ENCODE measurements around the gene PRDM15.
A peak's percentile ranks its signal among the peaks of the same experiment; 100 is the strongest.

PRDM15 gene

DNA sequence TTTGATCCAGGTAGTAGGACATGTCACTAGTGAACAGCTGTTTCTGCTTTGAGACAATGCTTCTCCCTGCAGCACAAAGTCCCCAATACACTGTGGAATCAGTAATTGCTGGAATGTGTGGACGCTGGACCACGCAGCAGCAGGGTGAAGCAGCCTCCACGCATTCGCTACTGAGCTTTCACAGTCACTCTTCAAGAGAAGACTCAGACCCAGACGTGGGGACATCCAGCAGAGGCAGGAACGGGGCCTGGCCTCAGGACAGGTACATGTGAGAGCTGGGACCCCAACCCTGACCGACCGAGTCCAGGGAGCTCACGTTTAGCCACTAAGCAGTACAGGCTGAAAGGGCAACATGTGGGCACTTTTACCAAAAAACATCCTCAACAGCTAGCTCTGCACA, 34.1 kb upstream of the PRDM15 start:
- no peak for DNase-seq (ENCODE audit: extremely low read depth in 1 of 2, low read depth in 1 of 2)

GRCh38 chr21:41908829-41909228, 29.7 kb upstream of the PRDM15 start:
- no peak for DNase-seq (ENCODE audit: extremely low read depth in 1 of 2, low read depth in 1 of 2)

- DNase-seq (ENCODE audit: extremely low read depth in 1 of 2, low read depth in 1 of 2): no peak
These were observed 28.5 kb upstream of the PRDM15 start for GRCh38 chr21:41907496-41908258.

- no peak for DNase-seq (ENCODE audit: extremely low read depth in 1 of 2, low read depth in 1 of 2)
These were observed 27.6 kb upstream of the PRDM15 start for GRCh38 chr21:41906770-41907169.

DNA sequence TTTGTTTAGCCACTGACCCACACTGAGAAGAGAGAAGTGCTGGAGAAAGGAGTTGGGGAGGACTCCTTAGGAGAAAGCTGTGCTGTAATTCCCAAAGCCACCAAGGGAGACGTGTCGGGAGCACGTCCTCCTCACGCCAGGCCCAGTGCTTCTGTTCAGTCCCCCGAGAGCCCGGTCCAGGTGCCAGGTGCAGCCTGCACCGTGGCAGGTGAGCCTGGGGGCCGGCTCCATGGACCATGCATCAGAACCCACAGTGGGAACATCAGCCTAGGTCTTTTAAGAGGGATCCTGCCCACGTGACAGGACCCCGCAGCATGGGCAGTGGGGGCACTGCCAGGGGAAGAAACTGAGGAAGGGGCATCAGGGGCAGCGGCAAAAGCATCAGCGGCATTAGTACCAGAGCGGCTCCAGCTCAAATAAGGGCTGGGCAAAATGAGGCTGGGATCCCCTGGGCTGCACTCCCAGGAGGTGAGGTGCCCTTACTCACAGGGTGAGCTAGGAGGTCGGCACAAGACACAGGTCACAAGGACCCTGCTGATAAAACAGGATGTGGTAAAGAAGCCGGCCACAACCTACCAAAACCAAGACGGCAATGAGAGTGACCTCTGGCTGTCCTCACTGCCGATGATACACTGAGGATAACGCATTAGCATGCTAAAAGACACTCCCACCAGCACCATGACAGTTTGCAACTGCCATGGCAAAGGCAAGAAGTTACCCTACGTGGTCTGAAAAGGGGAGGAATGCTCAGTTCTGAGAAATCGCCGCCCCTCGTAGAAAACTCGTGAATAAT, 24.6 kb upstream of the PRDM15 start:
- DNase-seq (ENCODE audit: extremely low read depth in 1 of 2, low read depth in 1 of 2): no peak

GRCh38 chr21:41902946-41903345, 23.8 kb upstream of the PRDM15 start:
- no peak for DNase-seq (ENCODE audit: extremely low read depth in 1 of 2, low read depth in 1 of 2)

GRCh38 chr21:41901782-41902181, 22.6 kb upstream of the PRDM15 start:
- DNase-seq (ENCODE audit: extremely low read depth in 1 of 2, low read depth in 1 of 2): no peak

- DNase-seq (ENCODE audit: extremely low read depth in 1 of 2, low read depth in 1 of 2): no peak
These were observed 22.0 kb upstream of the PRDM15 start for GRCh38 chr21:41901099-41901498.

- no peak for DNase-seq (ENCODE audit: extremely low read depth in 1 of 2, low read depth in 1 of 2)
These were observed 21.3 kb upstream of the PRDM15 start for GRCh38 chr21:41900401-41900800.

DNA sequence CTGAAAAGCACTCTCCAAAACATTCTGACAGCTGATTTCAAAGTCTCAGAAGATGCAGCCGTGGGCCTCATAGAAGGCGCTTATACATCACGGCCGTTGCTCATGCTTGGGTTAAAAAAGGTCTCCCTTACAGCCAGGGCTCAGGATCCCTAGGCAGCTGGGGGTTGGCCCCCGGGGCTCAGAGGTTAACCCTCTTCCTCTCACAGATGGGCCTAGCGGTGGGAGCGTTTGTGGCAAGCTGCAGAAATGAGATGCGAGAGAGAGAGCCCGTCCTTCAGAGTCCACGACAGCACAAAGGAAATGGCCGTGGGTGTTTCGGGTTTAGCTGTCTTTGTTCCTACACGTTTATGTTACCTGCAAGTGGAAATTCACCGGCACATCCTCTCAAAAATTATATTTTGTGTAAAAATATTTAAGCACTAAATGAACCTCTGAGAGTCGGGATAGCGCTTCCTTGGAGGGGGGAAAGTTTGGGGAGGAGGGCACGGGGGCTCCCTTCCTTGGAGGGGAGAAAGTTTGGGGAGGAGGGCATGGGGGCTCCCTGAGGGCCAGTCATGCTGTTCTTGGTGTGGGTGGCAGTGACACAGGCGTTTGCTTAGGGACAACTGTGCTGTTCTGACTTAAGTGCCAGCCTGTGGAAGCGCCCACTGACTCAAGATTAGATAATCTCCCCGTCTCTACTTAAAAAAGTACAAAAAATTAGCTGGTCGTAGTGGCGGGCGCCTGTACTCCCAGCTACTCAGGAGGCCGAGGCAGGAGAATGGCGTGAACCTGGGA, 20.5 kb upstream of the PRDM15 start:
- no peak for DNase-seq (ENCODE audit: extremely low read depth in 1 of 2, low read depth in 1 of 2)

- DNase-seq (ENCODE audit: extremely low read depth in 1 of 2, low read depth in 1 of 2): no peak
These were observed 19.9 kb upstream of the PRDM15 start for GRCh38 chr21:41898998-41899397.

- no peak for DNase-seq (ENCODE audit: extremely low read depth in 1 of 2, low read depth in 1 of 2)
These were observed 18.6 kb upstream of the PRDM15 start for GRCh38 chr21:41897700-41898099.

GRCh38 chr21:41897047-41897669, 18.0 kb upstream of the PRDM15 start:
- DNase-seq (ENCODE audit: extremely low read depth in 1 of 2, low read depth in 1 of 2): no peak

DNA sequence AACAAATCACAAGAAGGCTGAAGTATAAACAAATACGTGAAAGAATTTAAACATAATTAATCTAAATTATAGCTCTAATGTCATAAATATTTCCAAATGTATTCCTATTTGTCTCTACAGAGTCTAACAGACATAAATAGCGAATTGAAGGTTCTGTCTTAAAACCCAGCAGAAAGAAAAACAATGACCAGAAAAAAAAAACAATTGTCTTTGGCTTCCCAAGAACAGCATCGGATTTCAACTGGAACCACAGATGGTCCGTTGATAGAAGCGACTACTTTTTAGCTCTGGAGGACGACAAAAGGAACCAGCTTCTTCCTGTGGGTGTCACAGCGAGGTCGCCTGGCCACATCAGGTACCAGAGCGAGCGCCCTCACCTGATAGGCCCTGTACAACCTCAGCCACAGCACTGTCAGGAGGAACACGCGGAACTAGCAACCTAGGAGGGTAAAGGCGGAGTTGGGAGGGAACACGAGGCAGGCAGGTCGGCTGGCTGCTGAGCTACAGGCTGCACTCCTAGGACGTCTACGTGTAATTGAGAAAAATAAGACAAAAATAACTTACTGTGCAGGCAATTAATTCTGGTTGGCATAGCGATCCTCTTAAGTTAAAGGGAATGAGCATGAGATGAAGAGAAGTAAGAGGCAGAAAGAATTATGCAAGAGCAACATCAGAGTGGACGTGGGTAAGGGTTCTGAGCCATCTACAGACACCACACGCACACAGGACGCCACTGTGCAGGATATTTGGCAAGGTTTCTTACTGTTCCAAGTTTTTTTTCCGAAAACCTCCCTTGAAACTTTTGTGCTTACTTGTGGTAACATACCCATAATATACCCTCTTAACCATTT, 16.7 kb upstream of the PRDM15 start:
- DNase-seq (ENCODE audit: extremely low read depth in 1 of 2, low read depth in 1 of 2): peak in 1 of 2 donors; percentile 30

DNA sequence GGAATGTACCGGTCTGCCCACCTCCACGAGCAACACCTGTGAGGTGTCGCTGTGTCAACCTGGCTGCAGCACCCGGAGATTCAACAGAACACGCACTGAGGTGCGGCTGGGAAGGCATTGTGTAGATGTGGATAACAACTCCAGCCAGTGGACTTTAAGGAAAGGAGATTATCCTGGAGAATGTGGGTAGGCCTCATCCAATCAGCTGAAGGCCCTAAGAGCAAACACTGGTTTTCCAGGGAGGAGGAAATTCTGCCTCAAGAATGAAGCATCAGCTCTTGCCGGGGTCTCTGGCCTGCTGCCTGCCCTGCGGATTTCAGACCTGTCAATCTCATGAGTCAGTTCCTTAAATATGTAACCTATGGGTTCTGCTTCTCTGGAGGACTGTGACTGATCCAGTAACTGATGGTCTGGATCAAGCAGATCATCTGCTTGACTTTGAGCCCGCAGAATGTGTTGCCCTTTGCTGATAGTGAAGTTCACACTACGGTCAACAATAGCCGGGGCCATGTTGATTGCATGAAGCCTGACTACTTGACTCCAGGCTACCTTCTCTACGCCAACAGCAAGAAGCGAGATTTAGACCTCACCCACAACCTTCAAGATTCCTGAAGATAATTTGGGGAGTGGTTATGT, 15.9 kb upstream of the PRDM15 start:
- no peak for DNase-seq (ENCODE audit: extremely low read depth in 1 of 2, low read depth in 1 of 2)

DNA sequence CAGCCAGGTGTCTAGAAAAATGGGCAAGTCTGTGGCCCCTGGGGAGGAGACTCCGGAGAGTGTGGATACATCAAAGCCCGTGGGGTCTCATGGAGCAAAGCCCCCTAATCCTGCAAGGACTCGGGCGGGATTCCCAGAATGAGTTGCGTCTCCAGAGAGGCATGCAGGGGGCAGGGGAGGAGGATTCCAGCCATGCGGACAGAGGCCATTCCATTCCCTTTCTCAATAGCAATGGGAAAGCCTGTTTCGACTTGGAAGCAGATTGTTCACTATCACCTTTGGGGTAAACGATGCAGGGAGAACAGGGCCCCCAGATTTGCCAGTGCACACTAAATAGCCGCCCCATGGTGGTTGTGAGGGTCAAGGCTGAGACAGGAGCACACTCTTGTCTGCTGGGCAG, 15.4 kb upstream of the PRDM15 start:
- DNase-seq (ENCODE audit: extremely low read depth in 1 of 2, low read depth in 1 of 2): no peak

DNA sequence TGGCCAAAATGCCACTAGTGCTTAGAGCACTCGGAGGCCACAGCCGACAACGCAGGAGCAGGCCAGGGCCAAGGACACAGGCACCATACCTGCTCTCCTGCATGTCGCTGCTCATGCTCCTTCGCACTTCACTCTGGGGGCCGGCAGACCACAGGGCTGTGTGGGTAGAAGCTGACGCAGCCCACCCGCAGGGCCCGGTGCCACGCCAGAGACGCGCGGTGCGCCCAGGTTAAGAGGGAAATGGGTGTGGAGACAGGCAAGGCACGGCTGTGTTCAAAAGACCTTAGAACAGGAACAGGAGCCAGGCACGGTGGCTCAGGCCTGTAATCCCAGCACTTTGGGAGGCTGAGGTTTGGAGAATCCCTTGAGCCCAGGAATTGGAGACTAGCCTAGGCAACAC, 13.6 kb upstream of the PRDM15 start:
- DNase-seq (ENCODE audit: extremely low read depth in 1 of 2, low read depth in 1 of 2): no peak

GRCh38 chr21:41891132-41891531, 12.0 kb upstream of the PRDM15 start:
- no peak for DNase-seq (ENCODE audit: extremely low read depth in 1 of 2, low read depth in 1 of 2)

GRCh38 chr21:41890355-41890754, 11.2 kb upstream of the PRDM15 start:
- no peak for DNase-seq (ENCODE audit: extremely low read depth in 1 of 2, low read depth in 1 of 2)
